IMR-90 (cell line): ENCODE results near the gene LMTK2.

Experiments used
- CHD1 ChIP-seq: IDR thresholded peaks from 2 replicates; pipeline ENCODE4 v1.6.1; 2012; ENCODE audit warnings: low read depth, low read length, improper control_type of control experiment
- CTCF ChIP-seq: conservative IDR thresholded peaks from 2 replicates; pipeline ENCODE4 v1.5.1; 2012; ENCODE audit warnings: mild to moderate bottlenecking, low read depth, low read length, improper control_type of control experiment
- POLR2A ChIP-seq: IDR thresholded peaks from 2 replicates; pipeline ENCODE4 v1.6.1; 2012; ENCODE audit warnings: mild to moderate bottlenecking, low read depth, low read length
- RAD21 ChIP-seq: IDR thresholded peaks from 2 replicates; pipeline ENCODE4 v1.6.1; 2012; ENCODE audit warnings: low read length, improper control_type of control experiment
- RCOR1 ChIP-seq: IDR thresholded peaks from 2 replicates; pipeline ENCODE4 v1.6.1; 2012; ENCODE audit warnings: mild to moderate bottlenecking, low read length, improper control_type of control experiment; ENCODE audit not compliant: insufficient replicate concordance
- RFX5 ChIP-seq: IDR thresholded peaks from 2 replicates; pipeline ENCODE4 v1.8.0; 2012; ENCODE audit warnings: low read depth, mild to moderate bottlenecking, low read length, moderate library complexity
- USF2 ChIP-seq: fragments of 150-350 bp; IDR thresholded peaks from 2 replicates; pipeline ENCODE4 v1.6.1; 2017; ENCODE audit warnings: mild to moderate bottlenecking, antibody characterized with exemption, low read length, low read depth

GRCh38 chr7:98252425-98253054 lies 145.9 kb downstream of the LMTK2 start:
- TF ChIP-seq CTCF (no peak), POLR2A (no peak), RFX5 (no peak), RCOR1 (no peak), CHD1 (no peak), RAD21 (no peak), USF2 (no peak)
